HFFc6 (cell line): ENCODE data around the gene IFITM2. TPM values are rescaled to one million over a fixed set of nuclear protein-coding genes. Genes with fewer than 3 reads are reported as not detected.

Experiments
- DNase-seq: peaks from one replicate; pipeline ENCODE4 v3.0.0-alpha.2; 2018
- H3K27ac Mint-ChIP-seq: 2 replicates; pipeline ENCODE4 v1.8.0; 2020; ENCODE audit warnings: mild to moderate bottlenecking, mixed read lengths
- H3K27me3 Mint-ChIP-seq: 2 replicates; pipeline ENCODE4 v1.8.0; 2021; ENCODE audit warnings: mild to moderate bottlenecking, moderate library complexity, mixed read lengths; ENCODE audit not compliant: insufficient read depth
- H3K36me3 Mint-ChIP-seq: 2 replicates; pipeline ENCODE4 v1.8.0; 2021; ENCODE audit warnings: low read depth, mixed read lengths
- H3K4me1 Mint-ChIP-seq: 2 replicates; pipeline ENCODE4 v1.8.0; 2020; ENCODE audit warnings: low read depth, mixed read lengths
- H3K4me3 Mint-ChIP-seq: 2 replicates; pipeline ENCODE4 v1.8.0; 2020; ENCODE audit warnings: mild to moderate bottlenecking, moderate library complexity, mixed read lengths
- H3K9me3 Mint-ChIP-seq: 2 replicates; pipeline ENCODE4 v1.8.0; 2020; ENCODE audit warnings: mild to moderate bottlenecking, mixed read lengths
- total RNA-seq, 6 experiments: library from RNA; stranded (reverse); fragmentation: NEBNext Ultra II Directional; extraction: Animal tissue kit (Norgen Biotek cat#: 25700); gene quantifications; 2 replicates in 1 of 6; 3 replicates in 5 of 6; pipeline ENCODE4 v1.2.3, GENCODE V29; 2021
- TF ChIP-seq, protein P1 (sequence below): fragments of 200-600 bp; sonication (generic); IDR thresholded peaks from 2 replicates; pipeline ENCODE4 v1.5.0; 2021; ENCODE audit warnings: antibody characterized with exemption, mild to moderate bottlenecking

Gene IFITM2
- total RNA-seq, 6 experiments from 2014 or later = 257 to 325 (median 291) TPM

DNA sequence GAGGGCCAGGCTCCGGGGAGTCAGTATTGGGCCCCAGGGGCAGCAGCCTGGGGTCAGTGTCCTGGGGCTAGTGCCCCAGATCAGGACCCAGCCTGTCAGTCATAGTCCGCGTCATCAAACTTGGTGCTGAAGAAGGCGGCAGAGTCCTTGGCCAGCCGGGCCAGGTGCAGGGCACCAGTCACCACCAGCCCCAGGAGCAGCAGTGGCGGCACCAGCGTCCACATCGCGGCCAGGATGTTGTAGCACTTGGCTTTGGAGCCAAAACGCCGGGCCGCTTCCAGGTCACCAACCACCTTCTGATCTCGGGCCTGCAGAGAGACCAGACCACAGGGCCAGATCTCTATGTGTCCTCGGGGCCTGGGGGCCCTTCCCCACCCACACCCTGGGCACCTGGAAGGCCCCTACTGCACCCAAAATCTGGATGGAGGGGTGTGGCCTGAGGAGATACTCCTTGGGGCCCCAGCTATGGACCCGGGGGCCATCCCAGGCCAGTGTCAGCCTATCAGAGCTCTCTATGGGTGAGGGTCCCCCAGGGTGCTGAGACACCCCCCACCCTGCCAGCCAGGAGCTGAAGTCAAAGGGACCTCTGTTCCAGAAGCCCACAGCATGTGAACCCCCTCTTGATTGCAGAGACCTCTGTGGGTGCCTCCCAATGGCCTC, 9.1 kb upstream of the IFITM2 start:
- Mint-ChIP-seq H3K4me3 (no peak overlapping the region), H3K4me1 (no peaks in the 10 kb centered on the region), H3K36me3 (no peaks in the 10 kb centered on the region), H3K9me3 (no peaks in the 10 kb centered on the region), H3K27ac (no peak overlapping the region), H3K27me3 (peaks cover 5% of the 10 kb centered on the region)
- DNase-seq = no peak
- TF ChIP-seq, protein P1, sequence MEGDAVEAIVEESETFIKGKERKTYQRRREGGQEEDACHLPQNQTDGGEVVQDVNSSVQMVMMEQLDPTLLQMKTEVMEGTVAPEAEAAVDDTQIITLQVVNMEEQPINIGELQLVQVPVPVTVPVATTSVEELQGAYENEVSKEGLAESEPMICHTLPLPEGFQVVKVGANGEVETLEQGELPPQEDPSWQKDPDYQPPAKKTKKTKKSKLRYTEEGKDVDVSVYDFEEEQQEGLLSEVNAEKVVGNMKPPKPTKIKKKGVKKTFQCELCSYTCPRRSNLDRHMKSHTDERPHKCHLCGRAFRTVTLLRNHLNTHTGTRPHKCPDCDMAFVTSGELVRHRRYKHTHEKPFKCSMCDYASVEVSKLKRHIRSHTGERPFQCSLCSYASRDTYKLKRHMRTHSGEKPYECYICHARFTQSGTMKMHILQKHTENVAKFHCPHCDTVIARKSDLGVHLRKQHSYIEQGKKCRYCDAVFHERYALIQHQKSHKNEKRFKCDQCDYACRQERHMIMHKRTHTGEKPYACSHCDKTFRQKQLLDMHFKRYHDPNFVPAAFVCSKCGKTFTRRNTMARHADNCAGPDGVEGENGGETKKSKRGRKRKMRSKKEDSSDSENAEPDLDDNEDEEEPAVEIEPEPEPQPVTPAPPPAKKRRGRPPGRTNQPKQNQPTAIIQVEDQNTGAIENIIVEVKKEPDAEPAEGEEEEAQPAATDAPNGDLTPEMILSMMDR = no peak

DNA sequence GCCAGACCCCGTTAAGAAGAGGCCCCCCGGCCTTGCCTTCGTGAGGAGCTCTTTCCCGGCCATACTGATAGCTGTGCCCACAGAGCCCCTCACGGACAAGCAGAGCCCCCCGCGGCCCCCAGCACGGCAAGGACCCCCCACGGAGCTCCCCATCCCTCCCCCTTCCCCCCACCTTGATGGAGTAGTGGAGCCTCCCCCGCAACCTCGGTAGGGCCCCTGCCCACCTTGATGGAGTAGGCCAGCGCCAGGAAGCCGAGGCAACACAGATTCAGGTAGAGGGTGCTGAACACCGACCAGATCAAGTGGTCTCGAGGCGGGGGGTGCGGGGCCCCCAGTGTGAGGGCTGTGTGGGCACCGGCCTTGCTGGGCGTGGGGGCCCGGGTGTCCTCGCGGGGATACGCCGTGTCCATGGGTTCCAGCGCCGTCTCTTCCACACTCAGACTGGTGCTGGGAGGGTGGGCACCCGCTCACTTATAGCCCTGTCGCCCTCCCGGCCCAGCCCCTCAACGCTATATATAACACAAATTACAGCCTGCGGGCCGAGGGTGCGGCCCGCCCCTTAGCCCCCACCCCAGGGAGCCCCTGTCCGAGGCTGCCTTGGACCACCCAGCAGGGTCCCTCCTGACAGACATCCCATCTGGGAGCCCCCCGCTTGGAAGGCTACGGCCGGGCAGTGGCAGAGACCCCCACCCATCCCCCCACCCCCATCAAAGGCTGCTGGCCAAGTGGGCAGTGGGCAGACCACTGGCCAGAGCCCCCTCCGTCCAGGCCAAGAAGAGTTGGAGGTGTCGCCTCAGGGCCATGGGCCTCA, 8.3 kb upstream of the IFITM2 start, which contains the start of gene IFITM5:
TSS of gene IFITM5 (minus strand) at position 446 of the 811 bp plus-strand sequence. CDS start at position 410, 36 bp downstream.
- no peak for DNase-seq
- TF ChIP-seq, protein P1 = no peak
- no peak within 1 kb of the TSS for H3K4me3 Mint-ChIP-seq
- no peaks in the 10 kb centered on the region for H3K9me3 Mint-ChIP-seq
- peaks cover 5% of the 10 kb centered on the region for H3K27me3 Mint-ChIP-seq
- no peaks in the 10 kb centered on the region for H3K4me1 Mint-ChIP-seq
- no peaks in the 10 kb centered on the region for H3K36me3 Mint-ChIP-seq
- no peak within 1 kb of the TSS for H3K27ac Mint-ChIP-seq

DNA sequence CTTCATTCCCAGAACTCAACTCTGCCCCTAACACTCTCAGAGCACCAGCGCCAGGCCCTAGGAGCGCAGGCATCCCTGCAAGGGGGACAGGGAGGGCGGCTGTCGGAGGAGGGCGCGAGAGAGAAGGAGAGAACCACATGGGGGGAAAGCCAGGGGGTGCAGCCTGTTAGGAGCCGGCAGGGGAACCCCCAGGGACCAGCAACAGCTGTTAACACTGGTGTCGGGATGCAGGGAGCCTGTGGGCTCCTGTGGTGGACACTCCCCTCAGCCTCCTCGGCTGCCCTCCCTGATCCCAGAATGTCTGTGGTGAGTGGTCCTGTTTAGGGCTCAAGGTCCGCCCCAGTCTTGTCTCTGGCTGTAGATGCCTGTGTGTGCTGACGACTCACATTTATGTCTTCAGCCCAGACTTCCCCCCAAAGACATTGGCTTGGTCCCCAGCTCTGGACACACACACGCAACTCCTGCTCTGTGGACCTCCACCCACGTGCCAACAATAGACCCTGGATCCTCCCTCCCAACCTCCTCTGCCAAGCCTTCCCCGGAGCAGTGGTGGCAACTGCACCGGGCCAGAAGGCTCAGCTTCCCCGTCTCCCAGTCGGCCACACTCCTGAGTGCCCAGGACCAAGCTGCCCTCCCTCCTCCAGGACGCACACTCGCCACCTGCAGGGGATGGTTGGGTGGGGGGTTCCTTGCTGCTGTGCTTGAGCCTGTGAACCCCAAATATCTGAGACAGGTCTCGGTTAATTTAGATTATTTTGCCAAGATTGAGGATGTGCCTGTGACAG, 7.5 kb upstream of the IFITM2 start:
- Mint-ChIP-seq H3K27ac (no peak overlapping the region), H3K27me3 (peaks cover 5% of the 10 kb centered on the region), H3K9me3 (no peaks in the 10 kb centered on the region), H3K36me3 (no peaks in the 10 kb centered on the region), H3K4me3 (no peak overlapping the region), H3K4me1 (no peaks in the 10 kb centered on the region)
- TF ChIP-seq, protein P1 = peak; percentile 16; the same call in 1 of the 2 replicates
- no peak for DNase-seq

DNA sequence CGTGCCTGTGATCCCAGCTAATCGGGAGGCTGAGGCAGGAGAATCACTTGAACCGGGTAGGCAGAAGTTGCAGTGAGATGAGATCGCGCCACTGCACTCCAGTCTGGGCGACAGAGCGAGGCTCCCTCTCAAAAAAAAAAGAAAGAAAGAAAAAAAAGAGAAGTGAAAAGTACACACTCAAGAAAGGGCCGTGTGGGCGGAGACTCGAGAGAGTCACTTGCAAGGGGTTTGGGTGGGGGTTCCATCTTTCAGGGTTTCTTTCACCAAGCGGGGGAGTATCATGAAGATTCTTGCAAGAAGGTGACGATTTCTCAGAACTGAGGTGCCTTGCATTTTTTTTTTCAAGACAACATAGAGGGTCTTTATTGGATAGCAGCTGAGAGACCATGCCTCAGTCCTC, 4.3 kb upstream of the IFITM2 start:
- Mint-ChIP-seq H3K4me3 (no peak overlapping the region), H3K27me3 (peaks cover 5% of the 10 kb centered on the region)

DNA sequence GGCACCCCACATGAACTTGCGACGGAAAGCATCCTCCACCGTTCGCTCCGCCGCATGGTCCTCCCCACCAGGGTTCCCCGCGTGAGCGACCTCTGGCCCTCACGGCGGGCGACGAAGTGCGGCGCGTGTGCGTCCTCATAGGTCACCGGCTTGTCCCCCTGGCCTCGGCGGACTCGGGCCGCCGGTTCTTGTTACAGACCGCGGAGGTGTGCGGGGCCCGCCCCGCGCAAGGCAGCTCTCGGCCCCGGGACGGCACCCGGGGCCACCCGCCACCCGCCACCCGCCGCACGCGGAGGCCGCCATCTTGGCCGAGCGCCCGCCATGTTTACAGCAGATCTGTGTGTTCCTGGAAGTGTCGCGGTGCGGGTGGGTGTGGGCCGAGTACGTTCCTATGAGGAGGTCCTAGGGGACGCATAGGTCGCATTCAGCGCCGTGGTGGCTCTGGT, 3.5 kb upstream of the IFITM2 start:
- TF ChIP-seq, protein P1 = no peak

More for the DNA sequence above, 4.3 kb upstream of the IFITM2 start:
- H3K36me3 Mint-ChIP-seq = no peaks in the 10 kb centered on the region
- H3K9me3 Mint-ChIP-seq = no peaks in the 10 kb centered on the region
- DNase-seq = no peak
- TF ChIP-seq, protein P1 = no peak
- no peak overlapping the region for H3K27ac Mint-ChIP-seq
- H3K4me1 Mint-ChIP-seq = peaks cover 7% of the 10 kb centered on the region

More for the DNA sequence above, 3.5 kb upstream of the IFITM2 start:
- Mint-ChIP-seq H3K27me3 (peaks cover 5% of the 10 kb centered on the region), H3K4me1 (peaks cover 11% of the 10 kb centered on the region), H3K9me3 (no peaks in the 10 kb centered on the region), H3K4me3 (no peak overlapping the region), H3K27ac (no peak overlapping the region), H3K36me3 (peaks cover 1% of the 10 kb centered on the region; the same call in 1 of the 2 replicates)
- DNase-seq = no peak
